Measurements from ENCODE around the gene TAS2R50.
"Not testable (repeated sequence)": the region's sequence is repeated elsewhere in the genome, so short reads cannot be mapped to it uniquely, and the experiment has no call there.

Gene TAS2R50

DNA sequence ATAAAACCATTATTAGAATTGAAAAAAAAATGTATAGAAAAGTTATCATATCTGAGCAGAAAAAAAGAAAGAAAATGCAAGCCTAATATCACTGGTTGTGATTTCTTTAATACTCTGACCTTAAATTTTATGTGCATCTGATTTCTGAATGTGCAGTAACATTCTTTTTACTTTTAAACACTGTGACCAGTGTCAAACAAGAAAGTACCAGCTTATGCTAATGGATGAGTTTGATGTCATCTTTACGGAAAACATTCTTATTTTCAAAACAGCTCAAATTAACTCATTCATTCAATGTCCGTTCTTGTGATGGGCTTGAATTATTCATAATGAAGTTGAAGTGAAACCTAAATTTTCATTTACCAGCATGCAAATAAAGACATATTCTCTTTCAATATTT, at the start of gene TAS2R50:
TSS of gene TAS2R50 (minus strand) at position 101 of the 400 bp plus-strand sequence. CDS start at position 49, 52 bp downstream.
- H3K4me3 ChIP-seq (ENCODE audit: low read length) = no peak within 1 kb of the TSS
- TF ChIP-seq, protein P1, sequence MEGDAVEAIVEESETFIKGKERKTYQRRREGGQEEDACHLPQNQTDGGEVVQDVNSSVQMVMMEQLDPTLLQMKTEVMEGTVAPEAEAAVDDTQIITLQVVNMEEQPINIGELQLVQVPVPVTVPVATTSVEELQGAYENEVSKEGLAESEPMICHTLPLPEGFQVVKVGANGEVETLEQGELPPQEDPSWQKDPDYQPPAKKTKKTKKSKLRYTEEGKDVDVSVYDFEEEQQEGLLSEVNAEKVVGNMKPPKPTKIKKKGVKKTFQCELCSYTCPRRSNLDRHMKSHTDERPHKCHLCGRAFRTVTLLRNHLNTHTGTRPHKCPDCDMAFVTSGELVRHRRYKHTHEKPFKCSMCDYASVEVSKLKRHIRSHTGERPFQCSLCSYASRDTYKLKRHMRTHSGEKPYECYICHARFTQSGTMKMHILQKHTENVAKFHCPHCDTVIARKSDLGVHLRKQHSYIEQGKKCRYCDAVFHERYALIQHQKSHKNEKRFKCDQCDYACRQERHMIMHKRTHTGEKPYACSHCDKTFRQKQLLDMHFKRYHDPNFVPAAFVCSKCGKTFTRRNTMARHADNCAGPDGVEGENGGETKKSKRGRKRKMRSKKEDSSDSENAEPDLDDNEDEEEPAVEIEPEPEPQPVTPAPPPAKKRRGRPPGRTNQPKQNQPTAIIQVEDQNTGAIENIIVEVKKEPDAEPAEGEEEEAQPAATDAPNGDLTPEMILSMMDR (IDR thresholded peaks at IDR 0.05; ENCODE audit: insufficient read depth, low read depth, low read length, missing control alignments) = no peak
- no peak for DNase-seq (ENCODE audit: low read depth)

DNA sequence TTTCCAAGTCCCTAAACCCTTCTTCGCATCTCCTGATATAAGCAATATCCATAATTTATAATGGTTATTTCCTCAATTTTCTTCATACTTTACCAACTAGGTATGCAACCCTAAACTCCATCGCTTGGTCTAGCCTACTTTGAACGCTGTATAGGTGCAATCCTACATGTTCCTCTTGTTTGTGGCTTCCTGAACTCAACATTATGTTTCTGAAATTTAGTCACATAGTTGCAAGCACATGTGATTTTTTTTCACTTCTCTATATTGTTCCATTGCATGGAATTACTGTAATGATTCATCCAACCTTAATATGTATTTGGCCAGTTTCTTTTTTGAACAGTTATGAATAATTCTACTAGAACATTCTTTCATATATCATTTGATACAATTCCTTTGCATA, 47.2 kb upstream of the TAS2R50 start:
- not testable (repeated sequence) for H3K4me3 ChIP-seq (ENCODE audit: low read length); DNase-seq (ENCODE audit: low read depth)

DNA sequence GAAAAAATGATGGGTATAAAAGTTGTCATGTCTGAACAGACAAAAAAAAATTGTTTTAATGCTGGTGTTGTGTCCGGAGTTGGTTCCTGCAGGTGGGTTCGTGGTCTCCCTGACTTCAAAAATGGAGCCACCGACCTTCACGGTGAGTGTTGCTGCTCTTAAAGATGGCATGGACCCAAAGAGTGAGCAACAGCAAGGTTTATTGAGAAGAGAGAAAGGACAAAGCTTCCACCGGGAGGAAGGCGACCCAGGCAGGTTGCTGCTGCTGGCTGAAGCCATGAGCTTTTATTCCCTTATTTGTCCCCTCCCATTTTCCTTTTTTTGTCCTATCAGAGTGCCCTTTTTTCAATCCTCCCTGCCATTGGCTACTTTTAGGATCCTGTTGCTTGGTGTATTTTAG, 44.6 kb upstream of the TAS2R50 start, which contains the start of gene TAS2R31:
TSS of gene TAS2R31 (minus strand) at position 101 of the 400 bp plus-strand sequence. CDS start at position 29, 72 bp downstream.
- no peak for DNase-seq (ENCODE audit: low read depth)
- TF ChIP-seq, protein P1 (IDR thresholded peaks at IDR 0.05; ENCODE audit: insufficient read depth, low read depth, low read length, missing control alignments) = no peak
- no peak within 1 kb of the TSS for H3K4me3 ChIP-seq (ENCODE audit: low read length)

DNA sequence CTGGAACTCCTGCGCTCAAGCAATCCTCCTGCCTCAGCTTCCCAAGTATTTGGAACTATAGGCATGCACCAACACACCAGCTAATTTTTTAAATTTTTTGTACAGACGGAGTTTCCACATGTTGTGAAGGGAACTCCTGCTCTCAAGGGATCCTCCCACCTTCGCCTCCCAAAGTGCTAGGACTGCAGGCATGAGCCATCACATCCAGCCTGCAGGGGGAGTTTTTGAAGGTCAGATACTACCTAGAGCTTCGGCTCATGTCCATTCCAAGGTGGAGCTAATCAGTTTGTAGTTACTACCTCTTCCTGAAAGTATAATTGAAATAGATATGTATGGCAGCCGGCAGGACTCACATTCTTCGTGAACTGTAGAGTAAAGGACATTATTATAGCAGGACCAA, 39.4 kb upstream of the TAS2R50 start:
- DNase-seq (ENCODE audit: low read depth) = no peak
- H3K4me3 ChIP-seq (ENCODE audit: low read length) = no peak overlapping the region
- TF ChIP-seq, protein P1 (IDR thresholded peaks at IDR 0.05; ENCODE audit: insufficient read depth, low read depth, low read length, missing control alignments) = no peak

GRCh38 chr12:11023387-11023786, 36.7 kb upstream of the TAS2R50 start:
- no peak for DNase-seq (ENCODE audit: low read depth)
- TF ChIP-seq, protein P1 (IDR thresholded peaks at IDR 0.05; ENCODE audit: insufficient read depth, low read depth, low read length, missing control alignments) = no peak
- H3K4me3 ChIP-seq (ENCODE audit: low read length) = no peak overlapping the region

DNA sequence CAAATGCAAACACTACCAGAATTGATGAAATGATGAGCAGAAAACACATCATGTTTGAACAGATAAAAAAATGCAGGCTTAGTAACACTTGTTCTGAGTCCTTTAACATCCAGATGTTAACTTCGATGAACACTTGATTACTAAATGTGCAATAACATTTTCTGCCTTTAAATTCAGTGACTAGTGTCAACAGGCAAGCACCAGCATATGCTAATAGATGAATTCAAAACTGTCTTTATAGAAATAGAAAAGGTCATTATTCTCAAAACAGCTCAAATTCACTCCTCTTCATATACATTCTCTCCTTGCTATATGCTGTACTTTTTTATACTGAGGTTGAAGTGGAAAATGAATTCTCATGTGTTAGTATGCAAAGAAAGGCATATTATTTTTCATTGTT, 35.8 kb upstream of the TAS2R50 start, which contains the start of gene TAS2R19:
TSS of gene TAS2R19 (minus strand) at position 101 of the 400 bp plus-strand sequence. CDS start at position 52, 49 bp downstream.
- no peak within 1 kb of the TSS for H3K4me3 ChIP-seq (ENCODE audit: low read length)
- TF ChIP-seq, protein P1 (IDR thresholded peaks at IDR 0.05; ENCODE audit: insufficient read depth, low read depth, low read length, missing control alignments) = no peak
- DNase-seq (ENCODE audit: low read depth) = no peak

GRCh38 chr12:11016937-11017336, 30.2 kb upstream of the TAS2R50 start:
- DNase-seq (ENCODE audit: low read depth) = no peak

More at GRCh38 chr12:11016937-11017336, 30.2 kb upstream of the TAS2R50 start:
- TF ChIP-seq, protein P1 (IDR thresholded peaks at IDR 0.05; ENCODE audit: insufficient read depth, low read depth, low read length, missing control alignments) = no peak
- H3K4me3 ChIP-seq (ENCODE audit: low read length) = no peak overlapping the region

All from epithelial cell of esophagus (primary cell).